HG02678 (cell line): ENCODE results near the gene F5.

ENCODE experiments used
- ATAC-seq: cut with Tn5 transposase; IDR thresholded peaks from one replicate; pipeline ENCODE4 v1.9.1; 2021; ENCODE audit warnings: mild to moderate bottlenecking, moderate library complexity; ENCODE audit not compliant: unreplicated experiment

F5 gene

DNA sequence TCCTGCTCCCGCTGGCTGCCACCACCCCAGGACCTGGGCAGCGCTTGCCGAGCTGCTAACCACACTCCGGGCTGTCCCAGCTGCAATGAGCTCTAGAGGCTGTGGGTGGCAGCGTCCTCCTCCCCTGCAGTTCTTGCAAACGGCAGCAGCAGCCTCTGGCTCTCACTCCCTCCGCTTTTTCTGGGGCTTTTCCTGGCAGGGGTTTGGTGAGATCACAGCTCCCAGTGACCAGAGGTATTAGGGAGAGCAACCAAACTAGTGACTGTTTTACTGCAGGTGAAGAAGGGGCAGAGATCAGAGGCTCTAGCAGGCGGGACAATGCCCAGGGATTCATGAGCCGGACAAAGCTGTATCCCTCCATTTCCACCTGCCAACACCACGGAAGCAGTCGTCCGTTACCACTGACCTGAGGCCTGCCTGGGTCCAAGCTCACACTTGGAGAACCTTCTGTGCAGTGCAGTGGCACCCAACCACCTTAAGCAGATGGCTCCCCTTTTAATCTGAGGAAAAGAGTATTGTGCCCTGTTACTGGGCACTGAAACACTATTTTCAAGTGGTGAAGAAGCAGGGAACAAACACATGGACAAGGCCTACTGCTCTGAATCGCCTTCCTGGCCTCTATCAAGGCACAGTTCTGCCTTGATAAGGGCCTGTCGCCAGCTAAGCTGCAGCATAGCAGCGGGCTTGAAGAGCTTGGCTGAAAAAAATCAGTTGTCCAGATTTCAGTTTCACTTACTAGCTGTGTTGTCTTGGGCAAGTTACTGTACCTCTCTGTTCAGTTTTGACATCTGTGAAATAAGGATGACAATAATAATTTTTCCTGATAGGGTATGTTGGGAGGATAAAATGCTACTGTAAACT lies at the start of gene F5:
Gene F5 (minus strand): TSS at position 87 of the 861 bp plus-strand sequence. CDS start 95 bp downstream, outside the sequence.
- peak; percentile 99 for ATAC-seq

DNA sequence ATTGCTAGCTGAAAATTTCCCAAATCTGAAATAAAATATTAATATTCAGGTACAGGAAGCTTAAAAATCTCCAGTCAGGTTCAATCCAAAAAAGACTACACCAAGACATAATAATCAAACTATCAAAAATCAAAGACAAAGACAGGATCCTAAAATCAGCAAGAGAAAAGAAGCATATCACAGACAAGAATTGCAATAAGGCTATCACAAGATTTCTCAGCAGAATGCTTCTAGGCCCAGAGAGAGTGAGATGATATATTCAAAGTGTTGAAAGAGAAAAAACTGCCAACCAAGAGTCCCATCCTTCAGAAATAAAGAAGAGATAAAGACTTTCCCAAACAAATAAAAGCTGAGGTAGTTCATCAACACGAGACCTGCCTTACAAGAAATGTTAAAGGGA lies 48.6 kb upstream of the F5 start:
- ATAC-seq: no peak

DNA sequence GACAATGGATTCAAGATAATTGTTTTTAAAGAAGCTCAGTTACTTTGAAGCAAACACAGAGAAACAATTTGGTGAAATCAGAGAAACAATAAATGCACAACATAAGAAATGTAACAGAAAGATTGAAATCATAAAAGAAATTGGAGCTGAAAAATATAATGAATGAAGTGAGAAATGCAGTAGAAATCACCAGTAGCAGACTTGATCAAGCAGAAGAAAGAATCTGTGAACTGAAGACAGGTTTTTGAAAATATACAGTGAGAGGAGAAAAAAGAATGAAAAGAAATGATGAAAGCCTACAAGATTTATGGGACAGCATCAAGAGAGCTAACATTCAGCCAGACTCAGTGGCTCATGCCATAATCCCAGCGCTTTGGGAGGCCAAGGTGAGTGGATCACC lies 47.9 kb upstream of the F5 start:
- no peak for ATAC-seq

DNA sequence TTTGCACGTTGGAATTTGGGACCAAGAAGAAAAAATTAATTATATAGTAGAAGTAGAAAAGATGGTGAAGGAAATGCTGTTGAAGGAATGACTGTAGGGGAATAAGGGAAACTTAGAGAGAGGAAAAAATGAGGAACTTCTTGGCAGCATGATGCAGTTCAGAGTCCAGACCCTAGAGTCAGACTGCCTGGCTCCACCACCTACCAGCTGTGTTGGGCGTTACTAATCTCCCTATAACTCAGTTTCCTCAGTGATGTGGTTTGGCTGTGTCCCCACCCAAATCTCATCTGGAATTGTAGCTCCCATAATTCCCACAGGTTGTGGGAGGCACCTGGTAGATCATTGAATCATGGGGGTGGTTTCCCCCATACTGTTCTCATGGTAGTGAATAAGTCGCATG lies 45.0 kb upstream of the F5 start:
- ATAC-seq: no peak

DNA sequence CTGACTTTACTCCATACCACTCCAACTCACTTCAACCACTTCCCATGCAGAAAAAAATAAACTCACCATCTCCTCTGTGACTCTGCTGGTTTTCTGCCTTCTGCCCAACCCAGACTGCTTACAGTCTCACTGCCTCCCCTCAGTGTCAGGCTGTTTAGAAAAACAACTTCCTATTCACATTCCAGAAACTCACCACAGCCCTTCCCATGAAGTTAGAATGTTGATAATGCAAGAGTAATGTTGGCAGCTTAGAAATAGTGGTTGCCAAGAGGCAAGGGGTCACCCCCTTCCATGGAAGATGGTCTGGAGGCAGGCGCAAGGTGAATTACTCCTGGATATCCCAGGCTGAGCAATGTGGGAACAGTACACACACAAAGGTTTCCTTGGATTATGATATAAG lies 43.7 kb upstream of the F5 start, which contains the start of gene SELP:
Gene SELP (minus strand): TSS at position 119 of the 400 bp plus-strand sequence. CDS start 50 bp downstream, at position 69.
- ATAC-seq: no peak

DNA sequence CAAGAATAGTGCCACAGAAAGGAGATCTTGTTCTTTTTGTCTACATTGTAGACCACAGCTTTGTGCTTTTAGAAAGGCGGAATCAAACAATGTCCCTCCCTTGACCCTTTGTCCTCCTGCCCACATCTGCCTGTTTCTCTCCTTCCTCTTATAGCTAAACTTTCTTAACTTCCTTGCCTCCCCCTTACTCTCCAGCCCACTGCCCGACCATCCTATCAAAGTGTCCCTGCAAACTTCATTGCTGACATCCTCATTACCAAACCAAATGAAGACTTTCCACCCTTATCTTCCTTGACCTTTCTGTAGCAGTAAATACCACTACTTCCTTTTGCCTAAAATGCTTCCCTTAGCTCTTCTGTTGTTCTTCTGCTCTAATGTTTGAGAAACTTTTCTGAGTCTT lies 38.6 kb upstream of the F5 start:
- no peak for ATAC-seq

DNA sequence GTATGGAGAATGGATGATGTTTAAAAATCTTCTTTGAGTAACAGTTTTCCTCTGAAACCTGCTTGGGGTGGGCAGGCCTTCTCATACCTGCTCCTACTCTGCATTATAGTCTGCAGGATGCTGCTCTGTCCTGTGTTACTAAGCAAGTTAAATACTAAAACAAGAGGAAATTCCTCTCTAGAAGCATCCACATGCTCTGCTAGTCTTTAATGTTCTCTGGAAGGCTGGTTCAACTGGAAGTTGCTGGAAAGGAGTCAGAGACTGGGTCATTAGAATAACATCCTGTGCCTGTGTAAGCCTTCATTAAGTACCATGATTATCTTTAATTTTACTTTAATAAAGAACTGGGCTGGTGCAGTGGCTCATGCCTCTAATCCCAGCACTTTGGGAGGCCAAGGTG lies 37.8 kb upstream of the F5 start:
- ATAC-seq: no peak

DNA sequence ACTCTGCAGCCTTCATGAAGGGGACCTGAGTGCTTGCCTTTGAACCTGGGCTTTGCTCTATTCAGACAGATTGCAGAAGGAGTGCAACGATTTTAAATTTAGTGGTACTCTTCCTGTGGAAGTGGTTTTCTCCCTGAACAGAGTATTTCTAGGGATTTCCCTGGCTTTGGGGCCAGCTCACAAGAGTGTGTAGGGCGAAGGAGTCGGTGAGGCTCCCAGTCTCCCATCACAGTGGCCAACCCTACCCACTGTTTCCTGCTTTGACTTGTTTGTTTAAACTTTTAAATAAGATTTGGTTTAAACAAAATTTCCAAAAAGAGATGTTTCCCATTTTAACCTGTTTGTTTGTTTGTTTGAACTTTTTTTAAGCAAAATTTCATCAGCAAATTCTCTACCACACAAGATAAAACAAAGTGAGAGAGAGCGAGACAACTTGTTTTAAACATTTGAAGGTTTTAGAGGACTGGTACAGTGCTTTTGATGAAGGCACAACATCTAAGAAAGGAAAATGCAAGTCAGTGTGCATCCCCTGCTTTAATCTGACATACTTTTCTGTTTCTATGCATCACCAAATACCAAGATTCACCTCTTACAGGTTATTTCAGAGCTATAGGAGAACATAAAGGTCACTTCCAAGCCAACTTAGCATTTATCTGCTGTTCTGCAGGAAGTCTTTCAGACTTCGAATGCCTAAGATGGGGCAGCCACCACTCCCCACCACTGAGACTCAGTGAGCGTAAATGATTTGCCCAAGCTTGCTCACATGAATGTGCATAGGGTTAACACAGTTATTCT lies 37.0 kb upstream of the F5 start:
- ATAC-seq: no peak

DNA sequence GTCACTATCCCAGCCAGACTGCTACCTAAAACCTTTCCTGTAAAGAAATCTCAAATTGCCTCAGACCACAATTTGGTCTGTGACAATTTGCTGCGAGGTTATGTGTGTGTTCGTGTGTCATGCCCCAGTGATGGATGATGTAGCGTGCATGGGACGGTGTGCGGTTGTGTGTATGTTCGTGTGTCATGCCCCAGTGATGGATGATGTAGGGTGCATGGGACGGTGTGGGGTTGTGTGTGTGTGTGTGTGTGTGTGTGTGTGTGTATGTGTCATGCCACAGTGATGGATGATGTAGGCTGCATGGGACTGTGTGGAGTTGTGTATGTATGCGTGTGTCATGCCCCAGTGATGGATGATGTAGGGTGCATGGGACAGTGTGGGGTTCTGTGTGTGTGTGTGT lies 34.3 kb upstream of the F5 start:
- ATAC-seq: no peak

DNA sequence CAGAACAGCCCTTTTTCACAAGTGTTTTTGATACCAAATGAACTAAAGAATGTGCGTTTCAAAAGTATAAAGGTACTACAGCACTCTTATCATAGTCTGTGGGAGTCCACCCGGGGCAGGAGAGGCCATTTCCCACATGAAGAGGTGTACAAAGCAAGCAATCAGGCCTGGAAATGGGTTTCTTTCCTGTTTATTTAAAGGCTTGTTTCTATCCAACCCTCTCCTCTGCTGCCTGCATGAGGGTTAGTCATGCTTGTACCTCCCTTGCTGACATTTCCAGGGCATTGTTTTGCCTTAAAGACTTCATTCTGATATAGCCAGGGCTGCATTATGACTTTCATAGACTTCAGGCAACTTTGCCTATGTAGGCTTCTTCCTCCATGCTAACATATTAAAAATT lies 32.1 kb upstream of the F5 start:
- no peak for ATAC-seq

DNA sequence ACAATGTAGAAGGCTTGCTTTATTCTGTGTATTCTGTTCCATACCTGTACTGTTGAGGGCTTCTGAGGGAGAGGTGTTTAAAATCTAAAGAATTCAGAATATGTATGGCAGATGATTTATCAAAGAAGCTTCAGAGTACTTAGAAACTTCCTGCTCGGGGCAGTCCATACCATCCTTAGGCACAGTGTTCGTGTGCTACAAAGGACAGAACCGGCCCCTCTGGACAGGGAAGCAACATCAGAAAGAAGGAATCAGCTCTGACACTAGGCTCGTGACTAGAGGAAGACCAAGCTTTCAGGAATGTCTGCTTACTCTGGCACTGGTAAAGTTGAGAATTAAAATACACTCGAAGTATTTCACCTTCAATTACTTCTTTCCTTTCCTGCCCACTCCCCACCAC lies 29.5 kb upstream of the F5 start:
- ATAC-seq: no peak

DNA sequence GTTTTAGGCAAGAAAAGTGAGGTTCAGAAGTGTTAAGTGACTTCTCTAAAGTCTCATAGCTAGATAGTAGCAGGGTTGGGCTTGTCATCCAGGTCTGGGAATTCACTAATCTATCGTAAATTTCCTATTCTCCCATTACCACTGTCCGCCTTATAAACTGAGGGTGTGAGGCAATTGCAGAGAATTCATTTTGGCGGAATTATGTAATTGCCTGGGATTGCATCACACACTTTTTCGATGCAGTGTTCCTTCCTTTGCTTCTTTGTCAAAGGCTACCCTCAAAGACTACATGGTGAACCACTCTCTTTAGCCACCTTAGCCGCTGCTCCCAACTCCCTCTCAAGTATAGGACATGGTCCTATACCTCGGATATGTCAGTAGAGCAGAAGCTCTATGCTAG lies 24.6 kb upstream of the F5 start:
- no peak for ATAC-seq

DNA sequence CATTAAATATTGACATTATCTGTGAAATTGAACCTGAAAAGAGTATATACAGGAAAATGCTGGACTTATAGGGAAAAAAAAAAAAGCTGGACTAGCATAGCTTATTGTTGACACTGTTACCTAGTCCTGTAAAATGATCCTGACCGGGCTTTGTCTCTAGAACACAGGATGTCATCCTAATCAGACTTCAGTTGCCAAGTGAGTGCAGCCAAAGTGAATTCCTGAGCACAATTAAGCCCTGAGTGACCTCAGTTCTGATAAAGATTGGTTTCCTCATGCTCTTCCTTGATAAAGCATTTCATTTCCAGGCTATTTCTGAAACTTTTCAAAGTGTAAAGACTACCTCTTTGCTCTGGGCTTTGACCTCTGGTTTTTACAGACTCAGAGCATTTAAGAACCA lies 23.8 kb upstream of the F5 start:
- no peak for ATAC-seq

DNA sequence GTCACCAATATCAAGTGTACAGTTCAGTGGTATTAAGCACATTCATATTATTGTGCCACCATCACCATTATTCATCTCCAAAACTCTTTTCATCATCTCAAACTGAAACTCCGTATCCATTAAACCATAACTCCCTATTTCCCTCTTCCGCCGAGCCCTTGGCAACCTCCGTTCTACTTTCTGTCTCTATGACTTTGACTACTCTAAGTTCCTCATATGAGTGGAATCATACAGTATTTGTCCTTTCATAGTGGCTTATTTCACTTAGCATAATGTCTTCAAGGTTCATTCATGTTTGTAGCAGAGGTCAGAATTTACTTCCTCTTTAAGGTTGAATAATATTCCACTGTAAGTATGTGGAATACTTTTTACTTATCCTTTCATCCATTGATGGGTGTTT lies 21.9 kb upstream of the F5 start:
- ATAC-seq: no peak

DNA sequence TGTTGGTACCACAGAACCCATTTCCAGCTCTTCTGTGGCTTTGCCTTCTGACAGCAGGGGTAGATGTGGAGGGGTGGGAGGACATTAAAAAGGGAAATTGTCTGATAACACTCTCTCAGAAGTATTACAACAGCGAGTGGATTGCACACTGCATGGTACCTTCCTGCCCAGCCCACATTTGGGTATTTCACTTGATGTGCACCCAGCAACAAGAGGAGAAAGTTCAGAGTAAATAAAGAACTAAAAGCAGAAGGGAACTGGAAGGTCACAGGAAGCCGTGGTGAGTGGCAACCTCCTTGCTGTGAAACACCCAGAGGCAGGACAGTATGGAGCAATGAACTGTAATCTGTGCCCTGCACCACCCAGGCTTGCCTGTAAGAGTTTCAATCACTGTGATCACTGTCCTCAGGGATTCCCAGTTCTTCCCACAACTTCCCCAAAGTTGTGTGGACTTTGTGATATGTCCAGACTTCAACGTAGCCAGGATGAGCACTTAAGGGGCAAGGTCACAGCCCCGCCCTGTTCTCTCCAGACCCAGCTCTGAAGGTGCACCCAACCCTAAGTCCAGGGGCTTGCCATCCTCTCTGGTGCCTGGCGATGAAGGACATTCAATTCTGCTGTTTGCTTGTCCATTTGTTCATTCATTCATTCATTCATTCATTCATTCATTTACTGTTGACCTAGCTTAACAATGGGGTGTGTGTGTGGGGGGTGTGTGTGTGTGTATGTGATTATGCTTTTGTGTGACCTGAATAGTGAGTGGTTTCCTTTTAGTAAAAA lies 18.7 kb upstream of the F5 start:
- ATAC-seq: no peak

DNA sequence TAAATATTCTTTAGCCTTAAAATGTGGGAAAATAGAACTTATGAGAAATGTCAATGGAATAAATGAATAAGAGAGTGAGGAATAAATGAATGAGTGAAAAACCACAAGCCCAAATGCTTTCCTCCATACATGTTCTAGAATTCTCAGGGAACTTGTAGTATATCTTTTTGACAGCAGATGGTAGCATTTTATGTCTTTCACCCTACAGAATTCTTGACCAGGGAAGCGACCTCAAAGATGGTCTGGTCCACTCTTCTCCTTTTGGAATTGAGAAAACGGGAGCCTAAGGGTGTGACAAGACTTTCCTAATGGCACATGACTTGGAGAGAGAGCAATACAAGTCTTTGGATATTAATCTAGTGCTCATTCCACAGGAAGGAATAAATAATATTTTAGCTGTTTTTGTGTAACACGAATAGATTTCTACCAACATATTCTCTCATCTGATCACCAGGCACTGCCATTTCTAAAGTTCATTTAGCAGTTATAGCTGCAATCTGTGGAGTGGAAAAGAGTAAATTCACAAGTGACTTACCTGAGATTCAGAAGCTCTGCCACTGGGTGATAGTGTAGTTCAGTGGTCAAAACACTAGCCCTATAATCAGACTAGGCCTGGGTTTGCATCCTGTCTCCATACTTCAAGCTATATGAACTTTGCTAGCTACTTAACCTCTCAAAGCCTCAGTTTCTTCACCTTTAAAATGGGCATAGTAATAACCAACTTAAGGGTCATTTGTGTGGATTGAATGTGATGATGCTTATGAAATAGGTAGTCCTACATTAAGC lies 15.0 kb upstream of the F5 start:
- ATAC-seq: peak; percentile 59

DNA sequence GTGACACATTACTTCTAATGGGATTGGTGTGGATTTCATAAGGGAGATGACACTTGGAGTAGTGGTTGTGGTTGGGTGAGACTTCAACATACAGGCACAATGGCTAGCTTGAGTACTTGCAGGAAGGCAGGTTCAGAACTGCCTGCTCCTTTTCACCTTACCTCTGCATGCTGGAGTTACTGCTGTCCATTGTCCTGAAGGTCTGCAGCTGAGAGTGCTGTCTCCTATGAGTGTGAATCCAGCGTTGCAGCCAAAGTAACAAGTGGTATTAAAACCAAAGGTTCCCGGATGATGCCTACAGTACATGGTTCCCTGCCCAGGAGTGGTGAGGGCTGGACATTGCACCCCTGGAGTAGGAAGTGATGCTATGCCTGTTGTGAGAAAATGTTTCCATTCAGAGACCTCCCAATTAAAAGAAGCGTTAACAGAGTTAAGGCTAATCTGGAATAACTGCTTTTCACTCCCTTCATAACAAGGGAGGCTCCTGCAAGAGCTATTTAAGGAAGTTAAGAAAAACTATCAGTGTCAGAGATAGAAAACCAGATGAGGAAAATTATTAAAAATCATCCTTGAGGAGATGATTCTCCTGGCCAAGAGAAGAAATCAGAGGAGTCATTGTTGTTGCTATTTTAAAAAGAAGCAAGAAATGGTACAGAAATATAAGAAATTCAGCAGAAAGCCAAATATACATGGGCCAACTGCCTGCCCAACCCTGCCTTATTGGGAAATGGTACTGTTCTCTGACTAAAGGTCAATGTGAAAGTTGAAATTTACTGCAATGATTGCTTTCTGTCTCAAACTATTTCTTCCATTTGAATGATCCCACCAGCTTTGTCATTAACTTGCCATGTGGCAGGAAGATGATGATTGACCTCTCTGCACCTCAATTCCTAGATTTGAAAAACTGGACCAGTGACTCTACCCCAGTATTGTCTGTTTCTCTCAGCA lies 9.8 kb upstream of the F5 start:
- ATAC-seq: no peak

DNA sequence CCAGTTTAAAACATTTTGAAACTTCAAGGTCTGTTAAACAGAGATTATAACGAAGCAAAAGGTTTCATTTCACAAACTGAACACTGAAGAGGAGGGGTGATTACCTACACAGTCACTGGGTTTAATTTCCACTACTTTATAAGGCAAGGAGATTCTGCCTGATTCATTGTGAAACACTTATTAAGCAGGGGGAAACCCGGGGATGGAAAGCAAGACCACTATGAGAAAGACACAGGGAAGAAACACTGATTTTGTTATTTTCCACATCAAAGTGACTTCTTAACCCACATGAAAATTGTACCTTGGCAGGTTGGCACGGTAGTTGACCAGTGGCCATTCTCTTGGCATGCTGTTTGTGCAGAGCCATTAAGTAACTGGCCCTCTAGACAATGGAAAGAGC lies 8.1 kb upstream of the F5 start:
- ATAC-seq: peak; percentile 62

DNA sequence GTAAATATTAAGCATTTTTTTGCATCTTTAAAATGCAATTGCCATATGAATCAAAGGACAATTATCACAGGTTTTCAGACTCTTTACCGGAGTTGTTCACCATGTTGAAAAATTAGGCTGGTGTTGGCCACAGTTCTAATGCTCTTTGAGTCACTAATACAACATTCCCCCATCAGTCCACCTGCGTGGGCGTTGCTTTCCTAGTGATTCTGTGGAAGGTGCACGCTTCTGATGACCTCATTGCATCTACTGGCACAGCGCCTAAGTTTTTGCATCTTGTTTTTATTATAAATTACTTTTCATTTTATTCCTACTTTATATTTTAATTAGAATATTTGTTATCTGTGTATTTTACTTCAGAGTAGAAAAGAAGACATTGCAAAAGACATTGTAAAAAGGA lies 4.7 kb upstream of the F5 start:
- ATAC-seq: no peak
